ENCODE measurements around the gene TMPRSS12. TPM values are rescaled to one million over a fixed set of nuclear protein-coding genes. Genes with fewer than 3 reads are reported as not detected.

Gene TMPRSS12
- total RNA-seq, 2 donors from 2014 or later, result not detected

- TF ChIP-seq POLR2A (IDR thresholded peaks at IDR 0.05) (no peak), CTCF (IDR thresholded peaks at IDR 0.05) (no peak)
- H3K27ac ChIP-seq, result peak overlapping the region; percentile 43 to 87 (median 84)
- WGBS, 2 donors, result 48 to 69% methylated on average over 3 of the region's 3 CpGs
Measured at GRCh38 chr12:50922820-50923219, 80.1 kb downstream of the TMPRSS12 start.

GRCh38 chr12:50923361-50924130 is 80.8 kb downstream of the TMPRSS12 start:
- Histone ChIP-seq H3K4me1 (peaks cover 27% of the 10 kb centered on the region), H3K9me3 (no peaks in the 10 kb centered on the region), H3K27ac (peak overlapping the region; percentile 82 to 87 (median 84)), H3K4me3 (no peak overlapping the region), H3K27me3 (no peaks in the 10 kb centered on the region), H3K36me3 (replicated peaks in 1 of 2; ENCODE audit: insufficient read depth in 1 of 2, low read depth in 2 of 2) (no peaks in the 10 kb centered on the region)
- ATAC-seq (no peak), DNase-seq (no peak)
- TF ChIP-seq POLR2A (IDR thresholded peaks at IDR 0.05), result no peak
- intact Hi-C loops (cut with DNase I), result no loop called here
- 22 to 26% methylated on average over 8 of the region's 8 CpGs for WGBS, 2 donors

More at GRCh38 chr12:50922820-50923219, 80.1 kb downstream of the TMPRSS12 start:
- Histone ChIP-seq H3K36me3 (replicated peaks in 1 of 2; ENCODE audit: insufficient read depth in 1 of 2, low read depth in 2 of 2) (no peaks in the 10 kb centered on the region), H3K9me3 (no peaks in the 10 kb centered on the region), H3K4me1 (peaks cover 19% of the 10 kb centered on the region), H3K27me3 (no peaks in the 10 kb centered on the region), H3K4me3 (no peak overlapping the region)
- ATAC-seq (no peak), DNase-seq (peak in 1 of 4 donors; percentile 17)
- intact Hi-C loops (cut with DNase I), result no loop called here

GRCh38 chr12:50924131-50924438 is 81.4 kb downstream of the TMPRSS12 start:
- whole genome bisulfite sequencing, 2 donors, result 0 to 1% methylated on average over 4 of the region's 4 CpGs
- intact Hi-C loops (cut with DNase I), result no loop called here
- Histone ChIP-seq H3K4me1 (peaks cover 32% of the 10 kb centered on the region), H3K9me3 (no peaks in the 10 kb centered on the region), H3K4me3 (no peak overlapping the region), H3K27me3 (no peaks in the 10 kb centered on the region), H3K27ac (peak overlapping the region; percentile 82 to 87 (median 84)), H3K36me3 (replicated peaks in 1 of 2; ENCODE audit: insufficient read depth in 1 of 2, low read depth in 2 of 2) (no peaks in the 10 kb centered on the region)
- DNase-seq (no peak), ATAC-seq (no peak)
- no peak for TF ChIP-seq CTCF (IDR thresholded peaks at IDR 0.05)
- no peak for TF ChIP-seq POLR2A (IDR thresholded peaks at IDR 0.05)

GRCh38 chr12:50924439-50925341 is 82.0 kb downstream of the TMPRSS12 start:
- peak overlapping the region; percentile 82 to 87 (median 84) for H3K27ac ChIP-seq
- H3K9me3 ChIP-seq, result no peaks in the 10 kb centered on the region
- ATAC-seq (peak; percentile 90), DNase-seq (peak; percentile 94 to 98 (median 96))
- intact Hi-C loops (cut with DNase I), result no loop called here
- no peaks in the 10 kb centered on the region for H3K36me3 ChIP-seq (replicated peaks in 1 of 2; ENCODE audit: insufficient read depth in 1 of 2, low read depth in 2 of 2)
- H3K27me3 ChIP-seq, result no peaks in the 10 kb centered on the region
- peaks cover 36% of the 10 kb centered on the region for H3K4me1 ChIP-seq
- TF ChIP-seq CTCF (IDR thresholded peaks at IDR 0.05), result peak in 1 of 7 experiments; percentile 3
- peak in 2 of 3 donors; percentile 62 to 67 for TF ChIP-seq POLR2A (IDR thresholded peaks at IDR 0.05)
- peak overlapping the region; percentile 79 to 89 for H3K4me3 ChIP-seq
- 0 to 3% methylated on average over 9 to 13 of the region's 13 CpGs for WGBS, 2 donors

- ATAC-seq (no peak), DNase-seq (peak in 3 of 4 donors; percentile 17 to 33 (median 22))
- intact Hi-C loops (cut with DNase I), result no loop called here
- H3K36me3 ChIP-seq (replicated peaks in 1 of 2; ENCODE audit: insufficient read depth in 1 of 2, low read depth in 2 of 2), result peaks cover 0 to 1% of the 10 kb centered on the region in 2 donors
- no peaks in the 10 kb centered on the region for H3K27me3 ChIP-seq
- WGBS, 2 donors, result 0 to 4% methylated on average over 5 to 7 of the region's 7 CpGs
- H3K27ac ChIP-seq, result peak overlapping the region; percentile 55 to 87 (median 84)
- H3K4me1 ChIP-seq, result peaks cover 38% of the 10 kb centered on the region
- no peak for TF ChIP-seq CTCF (IDR thresholded peaks at IDR 0.05)
- TF ChIP-seq POLR2A (IDR thresholded peaks at IDR 0.05), result no peak
- no peaks in the 10 kb centered on the region for H3K9me3 ChIP-seq
- peak overlapping the region; percentile 79 to 89 for H3K4me3 ChIP-seq
Measured at GRCh38 chr12:50925342-50925651, 82.6 kb downstream of the TMPRSS12 start.
